Measurements from ENCODE around the gene DNAJC17. TPM values are rescaled to one million over a fixed set of nuclear protein-coding genes. Genes with fewer than 3 reads are reported as not detected.

Gene DNAJC17
- total RNA-seq, 1 donor from 2014 or later, result 38.1 TPM

GRCh38 chr15:40831861-40832260 lies 24.6 kb upstream of the DNAJC17 start:
- TF ChIP-seq, protein P1, sequence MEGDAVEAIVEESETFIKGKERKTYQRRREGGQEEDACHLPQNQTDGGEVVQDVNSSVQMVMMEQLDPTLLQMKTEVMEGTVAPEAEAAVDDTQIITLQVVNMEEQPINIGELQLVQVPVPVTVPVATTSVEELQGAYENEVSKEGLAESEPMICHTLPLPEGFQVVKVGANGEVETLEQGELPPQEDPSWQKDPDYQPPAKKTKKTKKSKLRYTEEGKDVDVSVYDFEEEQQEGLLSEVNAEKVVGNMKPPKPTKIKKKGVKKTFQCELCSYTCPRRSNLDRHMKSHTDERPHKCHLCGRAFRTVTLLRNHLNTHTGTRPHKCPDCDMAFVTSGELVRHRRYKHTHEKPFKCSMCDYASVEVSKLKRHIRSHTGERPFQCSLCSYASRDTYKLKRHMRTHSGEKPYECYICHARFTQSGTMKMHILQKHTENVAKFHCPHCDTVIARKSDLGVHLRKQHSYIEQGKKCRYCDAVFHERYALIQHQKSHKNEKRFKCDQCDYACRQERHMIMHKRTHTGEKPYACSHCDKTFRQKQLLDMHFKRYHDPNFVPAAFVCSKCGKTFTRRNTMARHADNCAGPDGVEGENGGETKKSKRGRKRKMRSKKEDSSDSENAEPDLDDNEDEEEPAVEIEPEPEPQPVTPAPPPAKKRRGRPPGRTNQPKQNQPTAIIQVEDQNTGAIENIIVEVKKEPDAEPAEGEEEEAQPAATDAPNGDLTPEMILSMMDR (IDR thresholded peaks at IDR 0.05), result no peak
- peaks cover 5% of the 10 kb centered on the region for H3K27me3 Mint-ChIP-seq (ENCODE audit: unreplicated experiment)
- no peaks in the 10 kb centered on the region for H3K36me3 Mint-ChIP-seq (ENCODE audit: unreplicated experiment)
- no peaks in the 10 kb centered on the region for H3K9me3 Mint-ChIP-seq (ENCODE audit: unreplicated experiment)
- no peak for DNase-seq (ENCODE audit: extremely low spot score, unreplicated experiment)
- peaks cover 1% of the 10 kb centered on the region for H3K4me1 Mint-ChIP-seq (ENCODE audit: unreplicated experiment)
- H3K4me3 Mint-ChIP-seq (ENCODE audit: unreplicated experiment), result no peak overlapping the region
- no peak overlapping the region for H3K27ac Mint-ChIP-seq (ENCODE audit: unreplicated experiment)

GRCh38 chr15:40830884-40831283 lies 23.6 kb upstream of the DNAJC17 start:
- Mint-ChIP-seq H3K27ac (ENCODE audit: unreplicated experiment) (no peak overlapping the region), H3K36me3 (ENCODE audit: unreplicated experiment) (no peaks in the 10 kb centered on the region), H3K9me3 (ENCODE audit: unreplicated experiment) (no peaks in the 10 kb centered on the region), H3K4me3 (ENCODE audit: unreplicated experiment) (no peak overlapping the region), H3K27me3 (ENCODE audit: unreplicated experiment) (peaks cover 10% of the 10 kb centered on the region), H3K4me1 (ENCODE audit: unreplicated experiment) (peaks cover 1% of the 10 kb centered on the region)
- no peak for DNase-seq (ENCODE audit: extremely low spot score, unreplicated experiment)
- TF ChIP-seq, protein P1 (IDR thresholded peaks at IDR 0.05), result no peak

DNA sequence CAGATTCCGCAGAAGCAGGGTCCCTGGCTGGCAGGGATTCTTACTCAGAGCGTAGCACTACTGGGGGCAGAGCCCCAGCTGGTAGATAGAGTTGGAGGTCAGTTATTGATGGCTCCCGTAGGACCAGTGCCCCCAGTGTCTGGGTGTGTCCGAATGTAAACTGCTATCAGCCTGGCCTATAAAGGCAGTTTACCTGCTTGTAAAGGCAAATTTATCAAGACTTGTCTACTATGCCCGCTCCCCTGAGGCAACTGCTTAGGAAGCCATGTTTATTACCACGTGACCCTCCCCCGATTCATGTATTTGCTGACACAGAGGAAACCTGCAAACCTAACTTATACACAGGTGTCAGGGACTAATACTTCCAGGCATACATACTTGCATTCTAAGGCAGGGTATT lies 21.8 kb upstream of the DNAJC17 start:
- TF ChIP-seq, protein P1 (IDR thresholded peaks at IDR 0.05), result no peak
- Mint-ChIP-seq H3K9me3 (ENCODE audit: unreplicated experiment) (no peaks in the 10 kb centered on the region), H3K36me3 (ENCODE audit: unreplicated experiment) (no peaks in the 10 kb centered on the region), H3K27me3 (ENCODE audit: unreplicated experiment) (peaks cover 10% of the 10 kb centered on the region), H3K4me1 (ENCODE audit: unreplicated experiment) (no peaks in the 10 kb centered on the region), H3K4me3 (ENCODE audit: unreplicated experiment) (no peak overlapping the region), H3K27ac (ENCODE audit: unreplicated experiment) (no peak overlapping the region)
- DNase-seq (ENCODE audit: extremely low spot score, unreplicated experiment), result no peak

GRCh38 chr15:40828447-40829036 lies 21.3 kb upstream of the DNAJC17 start, which contains the start of gene PPP1R14D:
Gene PPP1R14D (minus strand): TSS chr15:40828708. CDS start chr15:40828641, 67 bp downstream.
- Mint-ChIP-seq H3K27me3 (ENCODE audit: unreplicated experiment) (peaks cover 10% of the 10 kb centered on the region), H3K9me3 (ENCODE audit: unreplicated experiment) (no peaks in the 10 kb centered on the region), H3K36me3 (ENCODE audit: unreplicated experiment) (no peaks in the 10 kb centered on the region), H3K27ac (ENCODE audit: unreplicated experiment) (no peak within 1 kb of the TSS), H3K4me3 (ENCODE audit: unreplicated experiment) (no peak within 1 kb of the TSS), H3K4me1 (ENCODE audit: unreplicated experiment) (peaks cover 2% of the 10 kb centered on the region)
- no peak for DNase-seq (ENCODE audit: extremely low spot score, unreplicated experiment)
- TF ChIP-seq, protein P1 (IDR thresholded peaks at IDR 0.05), result no peak

GRCh38 chr15:40826423-40827075 lies 19.3 kb upstream of the DNAJC17 start:
- Mint-ChIP-seq H3K9me3 (ENCODE audit: unreplicated experiment) (no peaks in the 10 kb centered on the region), H3K27ac (ENCODE audit: unreplicated experiment) (no peak overlapping the region), H3K4me3 (ENCODE audit: unreplicated experiment) (no peak overlapping the region), H3K27me3 (ENCODE audit: unreplicated experiment) (peaks cover 10% of the 10 kb centered on the region), H3K4me1 (ENCODE audit: unreplicated experiment) (peaks cover 2% of the 10 kb centered on the region), H3K36me3 (ENCODE audit: unreplicated experiment) (no peaks in the 10 kb centered on the region)
- TF ChIP-seq, protein P1 (IDR thresholded peaks at IDR 0.05), result no peak
- DNase-seq (ENCODE audit: extremely low spot score, unreplicated experiment), result no peak
